ENCODE results near the gene SMIM45.

The SMIM45 gene

DNA sequence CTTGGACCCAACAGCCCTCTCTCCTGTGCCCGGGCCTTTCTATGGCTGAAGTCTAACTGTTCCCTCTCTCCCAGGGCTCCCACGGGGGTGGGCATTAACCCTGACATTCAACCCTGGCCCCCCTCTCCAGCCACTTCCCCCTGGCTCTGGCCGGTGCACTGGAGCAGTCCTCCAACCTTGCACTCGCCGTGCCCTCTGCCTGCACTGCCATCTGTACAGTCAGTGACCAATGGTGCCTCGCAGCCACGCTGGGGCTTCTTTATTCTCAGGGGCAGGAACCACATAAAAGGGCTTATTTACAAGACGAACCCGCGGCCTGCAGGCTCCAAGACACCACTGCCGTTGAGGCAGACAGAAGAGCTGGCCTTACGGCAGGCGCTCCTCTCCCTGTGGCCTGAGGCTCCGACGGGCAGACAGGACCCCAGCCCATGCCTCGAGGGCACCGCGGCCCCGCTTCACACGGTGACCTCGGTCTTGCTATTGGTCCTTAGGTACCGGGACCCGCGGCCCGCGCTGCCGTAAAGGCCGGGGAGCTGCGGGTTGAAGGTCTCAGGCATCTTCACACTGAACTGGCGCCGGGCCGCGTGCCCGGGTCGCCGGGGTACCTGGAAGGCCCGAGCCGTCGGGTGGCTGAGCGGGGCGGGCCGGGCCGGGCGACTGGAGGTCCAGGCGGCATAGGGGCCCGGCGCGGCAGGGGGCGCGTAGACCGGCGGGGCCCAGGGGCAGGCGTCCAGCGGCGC, 42.5 kb upstream of the SMIM45 start:
- Histone ChIP-seq H3K36me3 (replicated peaks in 1 of 2; ENCODE audit: control insufficient read depth in 1 of 2, insufficient read depth in 2 of 2, low read length in 1 of 2) (no peaks in the 10 kb centered on the region), H2AFZ (ENCODE audit: low read depth) (no peak overlapping the region), H3K4me3 (ENCODE audit: low read depth in 2 of 2, low read length in 1 of 2) (no peak overlapping the region), H3K27me3 (ENCODE audit: insufficient read depth) (peaks cover 26% of the 10 kb centered on the region; the same call in 1 of the 2 replicates), H3K79me2 (ENCODE audit: insufficient read depth) (no peaks in the 10 kb centered on the region), H3K4me1 (ENCODE audit: control insufficient read depth in 1 of 2, insufficient read depth in 2 of 2, low read depth in 1 of 2, low read length in 1 of 2) (no peaks in the 10 kb centered on the region; a peak in 1 of 4 replicates), H3K4me2 (no peak overlapping the region), H3K9me3 (no peaks in the 10 kb centered on the region), H3F3A (replicated peaks; ENCODE audit: insufficient read depth) (no peaks in the 10 kb centered on the region), H3K9me2 (no peaks in the 10 kb centered on the region), H4K20me1 (ENCODE audit: insufficient read depth) (no peaks in the 10 kb centered on the region), H3K27ac (ENCODE audit: low read depth in 2 of 2, low read length in 1 of 2) (no peak overlapping the region), H3K9ac (no peak overlapping the region)
- TF ChIP-seq JUND (IDR thresholded peaks at IDR 0.05) (no peak), ZBTB33 (IDR thresholded peaks at IDR 0.05; ENCODE audit: borderline replicate concordance, low read depth) (no peak), RXRA (IDR thresholded peaks at IDR 0.05; ENCODE audit: borderline replicate concordance, low read depth) (no peak), NRF1 (IDR thresholded peaks at IDR 0.05; ENCODE audit: low read depth, low read length) (no peak), GABPA (IDR thresholded peaks at IDR 0.05; ENCODE audit: low read depth) (no peak), FOXJ3 (CRISPR knock-in tag; IDR thresholded peaks at IDR 0.05) (no peak), USF2 (IDR thresholded peaks at IDR 0.05; ENCODE audit: borderline replicate concordance, low read depth, low read length) (no peak), RFX5 (IDR thresholded peaks at IDR 0.05; ENCODE audit: low read length) (no peak), IRF3 (IDR thresholded peaks at IDR 0.05; ENCODE audit: low read depth, low read length) (no peak), TAF1 (IDR thresholded peaks at IDR 0.05; ENCODE audit: borderline replicate concordance, low read depth, low read length) (no peak), MXI1 (IDR thresholded peaks at IDR 0.05; ENCODE audit: low read depth, low read length) (no peak), FOXM1 (IDR thresholded peaks at IDR 0.05; ENCODE audit: low read depth) (no peak), GATA2 (CRISPR knock-in tag; IDR thresholded peaks at IDR 0.05) (no peak), POLR2AphosphoS5 (IDR thresholded peaks at IDR 0.05; ENCODE audit: low read depth, low read length) (no peak), MEF2A (IDR thresholded peaks at IDR 0.05; ENCODE audit: borderline replicate concordance, low read depth) (no peak), EZH2phosphoT487 (IDR thresholded peaks at IDR 0.05; ENCODE audit: borderline replicate concordance, low read depth) (no peak)
- TF ChIP-seq, protein P1, sequence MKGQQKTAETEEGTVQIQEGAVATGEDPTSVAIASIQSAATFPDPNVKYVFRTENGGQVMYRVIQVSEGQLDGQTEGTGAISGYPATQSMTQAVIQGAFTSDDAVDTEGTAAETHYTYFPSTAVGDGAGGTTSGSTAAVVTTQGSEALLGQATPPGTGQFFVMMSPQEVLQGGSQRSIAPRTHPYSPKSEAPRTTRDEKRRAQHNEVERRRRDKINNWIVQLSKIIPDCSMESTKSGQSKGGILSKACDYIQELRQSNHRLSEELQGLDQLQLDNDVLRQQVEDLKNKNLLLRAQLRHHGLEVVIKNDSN (IDR thresholded peaks at IDR 0.05; ENCODE audit: borderline replicate concordance, low read depth): no peak
- DNase-seq: no peak
- ChIA-PET CTCF (no interaction called here), POLR2A (no interaction called here)
- WGBS (ENCODE audit: low lambda C conversion rate): no CpG with 5 or more reads among the region's 55 CpGs

Data from SK-N-SH (cell line).